Measurements from ENCODE around the gene GLI3. TPM values are rescaled to one million over a fixed set of nuclear protein-coding genes. Genes with fewer than 3 reads are reported as not detected.
A peak's percentile ranks its signal among the peaks of the same experiment; 100 is the strongest.

The GLI3 gene
- total and polyA plus RNA-seq, 10 of the 15 experiments (the other 5 are each of a cell fraction or from before 2014, with no cell fraction given) = 0.01 TPM; not detected in 8

DNA sequence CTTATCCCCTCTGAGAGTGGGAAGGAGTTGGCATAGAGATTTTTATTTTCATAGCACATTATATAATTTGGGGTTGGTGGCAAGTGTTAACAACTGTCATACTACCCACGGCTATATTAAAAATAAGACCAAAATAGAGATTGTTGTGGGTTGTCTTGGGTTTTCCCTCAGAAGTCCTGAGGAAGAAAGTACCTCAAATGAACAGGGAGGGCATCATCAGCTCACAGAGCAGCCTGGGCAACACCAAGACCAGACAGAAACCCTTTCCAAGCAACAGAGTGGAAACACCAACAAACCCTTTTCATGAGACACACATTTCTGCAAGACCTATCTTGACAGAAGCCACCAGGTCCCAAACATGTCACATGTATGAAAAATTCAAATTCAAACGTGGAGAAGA is 121.2 kb downstream of the GLI3 start:
- no peaks in the 10 kb centered on the region; a peak in 1 of 4 replicates for H3K27me3 ChIP-seq (replicated peaks in 1 of 2; ENCODE audit: control insufficient read depth in 2 of 2, insufficient read depth in 2 of 2, low read length in 1 of 2)
- no peaks in the 10 kb centered on the region for H3K4me1 ChIP-seq (ENCODE audit: control insufficient read depth, insufficient read depth, low read length)
- DNase-seq (ENCODE audit: low read depth, low spot score) (no peak), ATAC-seq (peak; percentile 37; the same call in 1 of the 3 replicates), FAIRE-seq (no peak)
- H3K4me2 ChIP-seq (ENCODE audit: control insufficient read depth, insufficient read depth) = no peak overlapping the region
- SMC1A ChIA-PET (ENCODE audit: uncharacterized antibody, unreplicated experiment) = no interaction called here
- no TSS peak for BruUV-seq (replicated peaks)
- no peak overlapping the region for H2AFZ ChIP-seq (ENCODE audit: control insufficient read depth, low read depth, low read length)
- no peak for TF ChIP-seq JUND (IDR thresholded peaks at IDR 0.05; ENCODE audit: low read depth, low read length)
- no peak for TF ChIP-seq ZBTB40 (IDR thresholded peaks at IDR 0.05; ENCODE audit: borderline replicate concordance)
- TF ChIP-seq POLR2AphosphoS5 (IDR thresholded peaks at IDR 0.05; ENCODE audit: low read length) = no peak
- no peak for TF ChIP-seq ZNF24 (IDR thresholded peaks at IDR 0.05)
- peak in 2 of 3 experiments; percentile 3 to 4; a peak in 1 of 6 replicates for TF ChIP-seq CTCF (IDR thresholded peaks at IDR 0.05 in 2 of 3, conservative IDR thresholded peaks at IDR 0.05 in 1 of 3; ENCODE audit: control insufficient read depth in 2 of 3, extremely low read depth in 1 of 3, insufficient read depth in 1 of 3, low read depth in 3 of 3, low read length in 3 of 3)
- TF ChIP-seq SRF (IDR thresholded peaks at IDR 0.05; ENCODE audit: low read depth in 2 of 2, low read length in 2 of 2) = no peak
- 0 out of 2 replicates have a peak, but pooled peaks have one; percentile 2 for TF ChIP-seq RAD21 (IDR thresholded peaks at IDR 0.05; ENCODE audit: insufficient read depth, low read depth, low read length)
- TF ChIP-seq TCF7 (IDR thresholded peaks at IDR 0.05; ENCODE audit: borderline replicate concordance) = no peak
- TF ChIP-seq FOXM1 (IDR thresholded peaks at IDR 0.05; ENCODE audit: low read depth, low read length) = no peak
- no peak for TF ChIP-seq EED (IDR thresholded peaks at IDR 0.05; ENCODE audit: low read depth)
- no peak for TF ChIP-seq ZSCAN29 (IDR thresholded peaks at IDR 0.05)
- RAD21 ChIA-PET (ENCODE audit: unreplicated experiment) = no interaction called here
- no peak overlapping the region for H3K27ac ChIP-seq (ENCODE audit: control insufficient read depth, insufficient read depth)
- intact Hi-C loops (cut with micrococcal nuclease; ENCODE audit: unreplicated experiment) = no loop called here
- H3K9ac ChIP-seq (ENCODE audit: control insufficient read depth, insufficient read depth, low read length) = no peak overlapping the region
- no peaks in the 10 kb centered on the region for H3K36me3 ChIP-seq (ENCODE audit: control insufficient read depth in 2 of 2, insufficient read depth in 2 of 2, low read length in 1 of 2)
- H3K9me3 ChIP-seq (replicated peaks; ENCODE audit: control insufficient read depth, insufficient read depth, low read length) = no peaks in the 10 kb centered on the region
- CTCF ChIA-PET = no interaction called here
- WGBS (ENCODE audit: insufficient coverage, insufficient replicate concordance, low lambda C conversion rate, missing lambda C conversion rate) = 0% methylated on average over 2 of the region's 2 CpGs
- H3K4me3 ChIP-seq = no peak overlapping the region
- POLR2A ChIA-PET = interaction anchor here (0.6 kb wide), 1 partner anchor 543 kb away, joined by 3 read pairs; no protein-coding TSS in a partner anchor
- H3K79me2 ChIP-seq (ENCODE audit: control insufficient read depth, insufficient read depth, low read length) = no peaks in the 10 kb centered on the region
- H4K20me1 ChIP-seq (ENCODE audit: control insufficient read depth, insufficient read depth) = no peaks in the 10 kb centered on the region
- in situ Hi-C loops (cut with MboI) = no loop called here

Measured in GM12878 (cell line).